MM.1S (cell line): ENCODE results near the gene FRS3.

ENCODE experiments used
- CTCF ChIP-seq: fragments of 300-600 bp; sonication (generic); IDR thresholded peaks from 2 replicates; pipeline ENCODE4 v1.5.1; 2016; ENCODE audit warnings: antibody characterized with exemption, low read length, mixed read lengths
- EZH2 ChIP-seq: fragments of 300-600 bp; sonication (generic); optimal IDR thresholded peaks from 2 replicates; pipeline ENCODE3; 2017; ENCODE audit warnings: low read depth, mild to moderate bottlenecking, antibody characterized with exemption, low read length, mixed read lengths
- EZH2phosphoT487 ChIP-seq: fragments of 300-600 bp; sonication (generic); IDR thresholded peaks from 2 replicates; pipeline ENCODE4 v1.6.1; 2018; ENCODE audit warnings: antibody characterized with exemption, low read length

GRCh38 chr6:41748542-41748941, 31.2 kb downstream of the FRS3 start:
- TF ChIP-seq CTCF (no peak), EZH2 (no peak), EZH2phosphoT487 (no peak)
